Activated naive CD8-positive, alpha-beta T cell treated with anti-CD3 and anti-CD28 coated beads, Interleukin-2, amount 10 ng/mL, durations not matched to agents 7 days and 5 days (primary cell): ENCODE data around the gene DSCAM. TPM values are rescaled to one million over a fixed set of nuclear protein-coding genes. Genes with fewer than 3 reads are reported as not detected.
"Not testable (repeated sequence)": the region's sequence is repeated elsewhere in the genome, so short reads cannot be mapped to it uniquely, and the experiment has no call there.

Source experiments
- ATAC-seq: fragments of 150-1000 bp; cut with Tn5 transposase; one replicate; pipeline ENCODE4 v1.10.0; 2021; ENCODE audit warnings: low read depth, moderate library complexity
- POLR2A ChIA-PET: fragments of 350-600 bp; sonication (Branson Sonifier 250); formaldehyde crosslinking; loops from one replicate; lab custom pipeline; 2021; ENCODE audit warnings: antibody characterized with exemption; lab: Charles Lee
- DNase-seq: peaks from one replicate; pipeline ENCODE4 v3.0.0; 2021
- H3K27ac Mint-ChIP-seq: one replicate; pipeline ENCODE4 v1.8.0; 2022; ENCODE audit warnings: mild to moderate bottlenecking, mixed read lengths
- H3K27me3 Mint-ChIP-seq: one replicate; pipeline ENCODE4 v1.8.0; 2022; ENCODE audit warnings: mild to moderate bottlenecking, moderate library complexity, mixed read lengths
- H3K36me3 Mint-ChIP-seq: one replicate; pipeline ENCODE4 v1.8.0; 2021; ENCODE audit warnings: mild to moderate bottlenecking, mixed read lengths
- H3K4me1 Mint-ChIP-seq: one replicate; pipeline ENCODE4 v1.8.0; 2021; ENCODE audit warnings: mixed read lengths
- H3K4me3 Mint-ChIP-seq: one replicate; pipeline ENCODE4 v1.8.0; 2022; ENCODE audit warnings: mild to moderate bottlenecking, moderate library complexity, mixed read lengths
- H3K9me3 Mint-ChIP-seq: one replicate; pipeline ENCODE4 v1.8.0; 2021; ENCODE audit warnings: mixed read lengths
- total RNA-seq, 2 experiments: library from RNA; stranded (reverse); gene quantifications; one replicate each; pipeline ENCODE4 v1.2.3, GENCODE V29; 2021

DSCAM gene
- total RNA-seq, result not detected

- Mint-ChIP-seq H3K4me3 (no peak within 1 kb of the TSS), H3K9me3 (no peaks in the 10 kb centered on the region), H3K4me1 (no peaks in the 10 kb centered on the region), H3K27ac (no peak within 1 kb of the TSS), H3K36me3 (no peaks in the 10 kb centered on the region), H3K27me3 (peaks cover 49% of the 10 kb centered on the region)
- ATAC-seq (no peak), DNase-seq (no peak)
- POLR2A ChIA-PET, result no interaction called here
Measured at GRCh38 chr21:40846587-40847411, at the start of gene DSCAM. DSCAM (minus strand) TSS chr21:40847158; CDS start chr21:40846661, 497 bp downstream.

GRCh38 chr21:40895697-40896096 lies 48.7 kb upstream of the DSCAM start:
- DNase-seq, ATAC-seq, H3K4me1 Mint-ChIP-seq, POLR2A ChIA-PET, H3K4me3 Mint-ChIP-seq, H3K9me3 Mint-ChIP-seq, H3K27ac Mint-ChIP-seq, H3K36me3 Mint-ChIP-seq, H3K27me3 Mint-ChIP-seq: not testable (repeated sequence)

GRCh38 chr21:40886931-40887330 lies 40.0 kb upstream of the DSCAM start:
- POLR2A ChIA-PET, result no interaction called here
- Mint-ChIP-seq H3K9me3 (no peaks in the 10 kb centered on the region), H3K4me3 (no peak overlapping the region), H3K36me3 (no peaks in the 10 kb centered on the region), H3K27me3 (peaks cover 1% of the 10 kb centered on the region), H3K4me1 (no peaks in the 10 kb centered on the region), H3K27ac (no peak overlapping the region)
- DNase-seq (no peak), ATAC-seq (no peak)

- H3K4me1 Mint-ChIP-seq, result no peaks in the 10 kb centered on the region
- H3K36me3 Mint-ChIP-seq, result no peaks in the 10 kb centered on the region
- POLR2A ChIA-PET, result no interaction called here
- H3K27ac Mint-ChIP-seq, result no peak overlapping the region
- H3K4me3 Mint-ChIP-seq, result no peak overlapping the region
- ATAC-seq (no peak), DNase-seq (no peak)
- H3K27me3 Mint-ChIP-seq, result peaks cover 1% of the 10 kb centered on the region
- no peaks in the 10 kb centered on the region for H3K9me3 Mint-ChIP-seq
Measured at GRCh38 chr21:40886006-40886405, 39.0 kb upstream of the DSCAM start.

GRCh38 chr21:40882192-40882915 lies 35.4 kb upstream of the DSCAM start:
- Mint-ChIP-seq H3K9me3 (no peaks in the 10 kb centered on the region), H3K4me1 (no peaks in the 10 kb centered on the region), H3K27me3 (no peaks in the 10 kb centered on the region), H3K27ac (no peak overlapping the region), H3K4me3 (no peak overlapping the region), H3K36me3 (no peaks in the 10 kb centered on the region)
- POLR2A ChIA-PET, result no interaction called here
- DNase-seq (no peak), ATAC-seq (no peak)

- ATAC-seq (no peak), DNase-seq (no peak)
- Mint-ChIP-seq H3K36me3 (no peaks in the 10 kb centered on the region), H3K27me3 (no peaks in the 10 kb centered on the region), H3K27ac (no peak overlapping the region), H3K9me3 (no peaks in the 10 kb centered on the region), H3K4me3 (no peak overlapping the region), H3K4me1 (no peaks in the 10 kb centered on the region)
- POLR2A ChIA-PET, result no interaction called here
Measured at GRCh38 chr21:40881767-40882166, 34.8 kb upstream of the DSCAM start.

DNA sequence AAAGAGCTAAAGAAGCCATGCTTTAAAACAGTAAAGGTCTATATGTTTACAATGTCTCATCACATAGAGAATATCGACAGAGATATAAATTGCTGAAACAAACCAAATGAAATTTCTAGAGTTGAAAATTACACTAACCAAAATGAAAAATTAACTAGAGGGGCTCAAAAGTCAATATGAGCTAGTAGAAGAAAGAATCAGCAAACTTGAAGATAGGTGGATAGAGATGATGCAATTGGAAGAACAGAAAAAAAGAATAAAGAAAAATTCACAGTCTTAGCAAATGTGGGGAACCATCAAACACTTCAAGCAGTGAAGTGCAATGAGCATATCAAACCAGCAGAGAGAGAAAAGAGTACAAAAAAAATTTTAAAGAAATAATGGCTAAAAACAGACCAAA lies 24.1 kb upstream of the DSCAM start:
- Mint-ChIP-seq H3K9me3 (peaks cover 2% of the 10 kb centered on the region), H3K4me1 (no peaks in the 10 kb centered on the region), H3K36me3 (no peaks in the 10 kb centered on the region), H3K27ac (no peak overlapping the region), H3K27me3 (no peaks in the 10 kb centered on the region), H3K4me3 (no peak overlapping the region)
- DNase-seq (no peak), ATAC-seq (no peak)
- POLR2A ChIA-PET, result no interaction called here

DNA sequence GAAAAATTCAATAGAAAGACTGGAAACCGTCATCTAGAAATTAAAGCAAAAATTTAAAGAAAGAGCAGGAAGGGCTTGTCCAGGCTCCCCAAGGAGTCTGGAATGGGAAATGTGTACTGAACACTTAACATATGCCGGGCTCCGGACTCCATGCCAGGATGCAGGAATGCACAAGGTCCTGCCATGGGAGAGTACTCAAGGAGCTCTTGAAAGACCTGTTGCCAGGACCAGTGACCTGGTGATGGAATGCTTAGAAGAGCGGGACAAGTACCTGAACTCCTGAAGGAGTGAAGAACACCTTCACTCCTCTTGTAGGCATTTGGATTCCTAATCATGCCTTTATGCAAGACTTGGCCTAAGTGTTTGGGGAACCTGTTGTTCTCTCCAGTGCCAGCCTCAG lies 16.9 kb upstream of the DSCAM start:
- H3K27ac Mint-ChIP-seq, result no peak overlapping the region
- H3K27me3 Mint-ChIP-seq, result no peaks in the 10 kb centered on the region
- ATAC-seq, result no peak
- H3K4me1 Mint-ChIP-seq, result no peaks in the 10 kb centered on the region
- no peak for DNase-seq
- POLR2A ChIA-PET, result no interaction called here
- H3K36me3 Mint-ChIP-seq, result no peaks in the 10 kb centered on the region
- no peaks in the 10 kb centered on the region for H3K9me3 Mint-ChIP-seq
- no peak overlapping the region for H3K4me3 Mint-ChIP-seq

DNA sequence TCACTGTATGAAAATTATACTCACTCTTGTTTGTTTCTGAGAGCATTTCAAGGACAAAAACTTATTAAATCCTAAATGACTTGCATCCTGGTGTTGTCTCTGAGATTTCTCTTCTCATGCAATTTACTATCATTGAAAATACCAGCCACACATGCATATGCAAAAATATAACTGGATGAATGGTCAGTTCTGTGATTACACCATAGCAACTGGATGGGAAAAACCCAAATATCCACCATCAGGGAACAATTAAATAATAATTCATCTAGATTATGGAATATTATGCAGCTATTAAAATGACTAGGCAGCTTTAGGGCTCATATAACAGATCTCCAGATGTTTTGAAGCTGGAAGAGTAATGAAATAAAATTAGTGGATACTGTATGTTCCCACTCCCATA lies 11.6 kb upstream of the DSCAM start:
- Mint-ChIP-seq H3K4me3 (no peak overlapping the region), H3K27me3 (no peaks in the 10 kb centered on the region), H3K36me3 (no peaks in the 10 kb centered on the region), H3K9me3 (no peaks in the 10 kb centered on the region), H3K4me1 (no peaks in the 10 kb centered on the region), H3K27ac (no peak overlapping the region)
- ATAC-seq, result no peak
- no peak for DNase-seq
- POLR2A ChIA-PET, result no interaction called here

GRCh38 chr21:40853956-40854688 lies 7.2 kb upstream of the DSCAM start:
- DNase-seq (no peak), ATAC-seq (no peak)
- Mint-ChIP-seq H3K36me3 (no peaks in the 10 kb centered on the region), H3K4me1 (no peaks in the 10 kb centered on the region), H3K27me3 (no peaks in the 10 kb centered on the region), H3K4me3 (no peak overlapping the region), H3K27ac (no peak overlapping the region), H3K9me3 (no peaks in the 10 kb centered on the region)
- POLR2A ChIA-PET, result no interaction called here

DNA sequence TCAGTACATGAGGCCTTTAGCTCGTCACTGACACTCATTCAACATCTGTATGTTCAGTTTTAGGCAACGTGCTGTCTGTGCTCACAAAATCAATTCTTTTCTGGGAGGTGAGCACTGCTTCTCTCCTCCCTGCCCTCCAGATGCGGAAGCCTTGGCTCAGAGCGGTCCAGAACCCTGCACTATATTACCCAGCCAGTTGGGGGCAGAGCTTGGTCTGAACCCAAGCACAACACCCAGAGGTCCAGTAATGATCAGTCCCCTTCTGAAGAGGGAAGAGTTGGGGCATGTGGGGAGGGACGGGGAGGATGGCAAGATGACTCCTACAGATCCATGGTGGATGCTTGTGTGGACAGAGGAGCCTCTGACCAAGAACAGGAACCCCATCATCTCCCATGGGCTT lies 5.6 kb upstream of the DSCAM start:
- no peak overlapping the region for H3K27ac Mint-ChIP-seq
- no peaks in the 10 kb centered on the region for H3K36me3 Mint-ChIP-seq
- peaks cover 8% of the 10 kb centered on the region for H3K27me3 Mint-ChIP-seq
- no peaks in the 10 kb centered on the region for H3K9me3 Mint-ChIP-seq
- POLR2A ChIA-PET, result no interaction called here
- ATAC-seq (no peak), DNase-seq (no peak)
- H3K4me3 Mint-ChIP-seq, result no peak overlapping the region
- no peaks in the 10 kb centered on the region for H3K4me1 Mint-ChIP-seq

GRCh38 chr21:40851749-40852148 lies 4.8 kb upstream of the DSCAM start:
- H3K36me3 Mint-ChIP-seq, result no peaks in the 10 kb centered on the region
- no peaks in the 10 kb centered on the region for H3K9me3 Mint-ChIP-seq
- no peaks in the 10 kb centered on the region for H3K4me1 Mint-ChIP-seq
- H3K27ac Mint-ChIP-seq, result no peak overlapping the region
- DNase-seq (no peak), ATAC-seq (no peak)
- peaks cover 15% of the 10 kb centered on the region for H3K27me3 Mint-ChIP-seq
- POLR2A ChIA-PET, result no interaction called here
- no peak overlapping the region for H3K4me3 Mint-ChIP-seq

- Mint-ChIP-seq H3K36me3 (no peaks in the 10 kb centered on the region), H3K27ac (peak overlapping the region; percentile 45), H3K4me1 (no peaks in the 10 kb centered on the region), H3K27me3 (peaks cover 26% of the 10 kb centered on the region), H3K9me3 (no peaks in the 10 kb centered on the region), H3K4me3 (no peak overlapping the region)
- DNase-seq (no peak), ATAC-seq (no peak)
- POLR2A ChIA-PET, result no interaction called here
Measured at GRCh38 chr21:40850071-40850470, 3.1 kb upstream of the DSCAM start.
